ENCODE data around the gene MYCBP.
A peak's percentile ranks its signal among the peaks of the same experiment; 100 is the strongest.

MYCBP gene

GRCh38 chr1:38826886-38827285 is 46.3 kb downstream of the MYCBP start:
- H3K4me3 ChIP-seq (ENCODE audit: low read depth, low read length), result no peak overlapping the region

GRCh38 chr1:38826262-38826661 is 46.9 kb downstream of the MYCBP start:
- no peak overlapping the region for H3K4me3 ChIP-seq (ENCODE audit: low read depth, low read length)

GRCh38 chr1:38820860-38821259 is 52.3 kb downstream of the MYCBP start:
- H3K4me3 ChIP-seq (ENCODE audit: low read depth, low read length), result no peak overlapping the region

GRCh38 chr1:38819516-38819915 is 53.6 kb downstream of the MYCBP start:
- no peak overlapping the region for H3K4me3 ChIP-seq (ENCODE audit: low read depth, low read length)

- H3K4me3 ChIP-seq (ENCODE audit: low read depth, low read length), result peak overlapping the region; percentile 48
These were observed 54.1 kb downstream of the MYCBP start for GRCh38 chr1:38819040-38819439.

GRCh38 chr1:38818175-38818976 is 54.8 kb downstream of the MYCBP start:
- peak overlapping the region; percentile 48 for H3K4me3 ChIP-seq (ENCODE audit: low read depth, low read length)

- H3K4me3 ChIP-seq (ENCODE audit: low read depth, low read length), result peak overlapping the region; percentile 35
These were observed 55.6 kb downstream of the MYCBP start for GRCh38 chr1:38817267-38818174.

GRCh38 chr1:38815903-38816627 is 57.1 kb downstream of the MYCBP start:
- no peak overlapping the region for H3K4me3 ChIP-seq (ENCODE audit: low read depth, low read length)

GRCh38 chr1:38814984-38815464 is 58.1 kb downstream of the MYCBP start:
- H3K4me3 ChIP-seq (ENCODE audit: low read depth, low read length), result no peak overlapping the region

- H3K4me3 ChIP-seq (ENCODE audit: low read depth, low read length), result no peak overlapping the region
These were observed 58.6 kb downstream of the MYCBP start for GRCh38 chr1:38814444-38814983.

GRCh38 chr1:38812981-38813380 is 60.2 kb downstream of the MYCBP start:
- no peak overlapping the region for H3K4me3 ChIP-seq (ENCODE audit: low read depth, low read length)

Measured in iPS-11a (cell line).